CD4-positive, alpha-beta T cell treated with Interleukin-15 for 4 hours (primary cell): ENCODE measurements around the gene C19orf67.
A peak's percentile ranks its signal among the peaks of the same experiment; 100 is the strongest.
"Not testable (repeated sequence)": the region's sequence is repeated elsewhere in the genome, so short reads cannot be mapped to it uniquely, and the experiment has no call there.

Experiments used
- DNase-seq: peaks from one replicate; pipeline ENCODE4 v3.0.0-alpha.2; 2020; ENCODE audit warnings: low spot score

Gene C19orf67

GRCh38 chr19:14056069-14056666, 29.4 kb downstream of the C19orf67 start:
- no peak for DNase-seq

GRCh38 chr19:14055396-14055795, 30.2 kb downstream of the C19orf67 start:
- no peak for DNase-seq

GRCh38 chr19:14054721-14055120, 30.9 kb downstream of the C19orf67 start:
- no peak for DNase-seq

- no peak for DNase-seq
Observed at GRCh38 chr19:14054099-14054498, 31.5 kb downstream of the C19orf67 start.

- DNase-seq, result no peak
Observed at GRCh38 chr19:14053500-14053899, 32.1 kb downstream of the C19orf67 start.

- no peak for DNase-seq
Observed at GRCh38 chr19:14053032-14053431, 32.6 kb downstream of the C19orf67 start.

- DNase-seq, result no peak
Observed at GRCh38 chr19:14052470-14052869, 33.1 kb downstream of the C19orf67 start.

GRCh38 chr19:14051980-14052379, 33.6 kb downstream of the C19orf67 start:
- no peak for DNase-seq

GRCh38 chr19:14050961-14051360, 34.6 kb downstream of the C19orf67 start:
- not testable (repeated sequence) for DNase-seq

GRCh38 chr19:14050512-14050911, 35.1 kb downstream of the C19orf67 start:
- no peak for DNase-seq

- DNase-seq, result peak; percentile 78
Observed at GRCh38 chr19:14048443-14049153, 37.0 kb downstream of the C19orf67 start.

GRCh38 chr19:14047866-14048265, 37.7 kb downstream of the C19orf67 start:
- not testable (repeated sequence) for DNase-seq

- DNase-seq, result peak; percentile 64
Observed at GRCh38 chr19:14042659-14043608, 42.6 kb downstream of the C19orf67 start.

- no peak for DNase-seq
Observed at GRCh38 chr19:14039181-14039580, 46.4 kb downstream of the C19orf67 start.

GRCh38 chr19:14035706-14036105, 49.9 kb downstream of the C19orf67 start:
- DNase-seq, result no peak

GRCh38 chr19:14035159-14035558, 50.4 kb downstream of the C19orf67 start:
- DNase-seq, result not testable (repeated sequence)

GRCh38 chr19:14033946-14034345, 51.6 kb downstream of the C19orf67 start:
- no peak for DNase-seq

- DNase-seq, result peak; percentile 84
Observed at GRCh38 chr19:14031719-14032480, 53.7 kb downstream of the C19orf67 start, which contains the start of gene IL27RA. TSS of gene IL27RA (plus strand) at chr19:14031762. CDS start at chr19:14031873, 111 bp downstream.
